ENCODE measurements around the gene APLNR. TPM values are rescaled to one million over a fixed set of nuclear protein-coding genes. Genes with fewer than 3 reads are reported as not detected.

Gene APLNR
- total RNA-seq, 2 experiments from 2014 or later = not detected

- no peak overlapping the region for H3K4me3 Mint-ChIP-seq
- no peaks in the 10 kb centered on the region for H3K4me1 Mint-ChIP-seq (ENCODE audit: low read depth)
- H3K27me3 Mint-ChIP-seq (ENCODE audit: low read depth) = peaks cover 47% of the 10 kb centered on the region
- no peak overlapping the region for H3K27ac Mint-ChIP-seq
- CTCF ChIA-PET = no interaction called here
- no peaks in the 10 kb centered on the region for H3K36me3 Mint-ChIP-seq (ENCODE audit: low read depth)
- intact Hi-C loops (cut with micrococcal nuclease) = no loop called here
- H3K9me3 Mint-ChIP-seq = no peaks in the 10 kb centered on the region
- DNase-seq = no peak
Observed at GRCh38 chr11:57230791-57231538, 6.1 kb downstream of the APLNR start.

- intact Hi-C loops (cut with micrococcal nuclease) = no loop called here
- Mint-ChIP-seq H3K4me3 (no peak overlapping the region), H3K27me3 (ENCODE audit: low read depth) (peaks cover 42% of the 10 kb centered on the region), H3K9me3 (no peaks in the 10 kb centered on the region), H3K36me3 (ENCODE audit: low read depth) (no peaks in the 10 kb centered on the region), H3K27ac (no peak overlapping the region), H3K4me1 (ENCODE audit: low read depth) (no peaks in the 10 kb centered on the region)
- CTCF ChIA-PET = interaction anchor here (0.6 kb wide), 1 partner anchor 20 kb away, joined by 6 read pairs; no protein-coding TSS in a partner anchor
- DNase-seq = no peak
Observed at GRCh38 chr11:57230316-57230715, 6.7 kb downstream of the APLNR start.

- intact Hi-C loops (cut with micrococcal nuclease) = no loop called here
- no peaks in the 10 kb centered on the region for H3K36me3 Mint-ChIP-seq (ENCODE audit: low read depth)
- no peak overlapping the region for H3K27ac Mint-ChIP-seq
- no peaks in the 10 kb centered on the region for H3K9me3 Mint-ChIP-seq
- no peak overlapping the region for H3K4me3 Mint-ChIP-seq
- H3K4me1 Mint-ChIP-seq (ENCODE audit: low read depth) = no peaks in the 10 kb centered on the region
- CTCF ChIA-PET = no interaction called here
- peaks cover 28% of the 10 kb centered on the region for H3K27me3 Mint-ChIP-seq (ENCODE audit: low read depth)
- no peak for DNase-seq
Observed at GRCh38 chr11:57228600-57228999, 8.4 kb downstream of the APLNR start.

DNA sequence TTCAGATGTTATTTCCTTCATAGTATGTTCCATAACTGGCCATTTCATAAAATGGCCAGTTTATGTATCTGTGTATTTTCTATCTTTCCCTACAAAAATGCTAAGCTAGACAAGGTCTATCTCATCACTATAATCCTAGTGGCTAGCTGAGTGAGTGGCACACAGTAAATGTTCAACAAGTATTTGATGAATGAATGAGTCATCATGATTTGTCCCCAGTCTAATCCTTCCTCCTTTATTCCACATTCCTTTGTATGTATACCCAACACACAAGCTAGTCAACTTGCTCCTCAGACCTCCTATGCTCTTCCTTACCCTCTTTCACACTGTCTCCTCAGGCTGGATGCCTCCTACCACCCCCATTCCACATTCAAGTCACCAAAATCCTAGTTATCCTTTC, 12.5 kb downstream of the APLNR start:
- H3K9me3 Mint-ChIP-seq = no peaks in the 10 kb centered on the region
- CTCF ChIA-PET = no interaction called here

DNA sequence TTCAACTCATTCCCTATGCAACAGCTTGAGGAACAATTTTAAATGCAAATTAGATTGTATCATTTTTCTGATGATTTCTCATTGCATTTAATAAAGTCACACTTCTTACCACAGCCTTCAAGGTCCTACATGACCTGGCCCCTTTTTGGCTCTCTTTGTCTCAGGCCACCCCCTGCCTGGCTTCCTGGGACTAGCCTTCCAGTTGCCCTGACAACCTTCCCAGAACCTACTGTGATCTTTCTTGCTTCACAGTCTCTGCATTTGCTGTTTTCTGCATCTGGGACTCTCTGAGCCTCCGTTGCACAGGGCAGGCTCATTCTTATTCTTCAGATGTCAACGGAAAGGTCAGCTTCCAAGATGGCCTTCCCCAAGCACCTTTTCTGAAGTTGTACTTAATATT, 12.9 kb downstream of the APLNR start:
- no peaks in the 10 kb centered on the region for H3K27me3 Mint-ChIP-seq (ENCODE audit: low read depth)
- no peak overlapping the region for H3K27ac Mint-ChIP-seq
- H3K36me3 Mint-ChIP-seq (ENCODE audit: low read depth) = no peaks in the 10 kb centered on the region
- no peaks in the 10 kb centered on the region for H3K4me1 Mint-ChIP-seq (ENCODE audit: low read depth)
- H3K4me3 Mint-ChIP-seq = no peak overlapping the region
- no peak for DNase-seq
- CTCF ChIA-PET = no interaction called here
- intact Hi-C loops (cut with micrococcal nuclease) = no loop called here
- H3K9me3 Mint-ChIP-seq = no peaks in the 10 kb centered on the region

More for the DNA sequence above, 12.5 kb downstream of the APLNR start:
- no peak for DNase-seq
- Mint-ChIP-seq H3K36me3 (ENCODE audit: low read depth) (no peaks in the 10 kb centered on the region), H3K27me3 (ENCODE audit: low read depth) (no peaks in the 10 kb centered on the region), H3K4me3 (no peak overlapping the region), H3K4me1 (ENCODE audit: low read depth) (no peaks in the 10 kb centered on the region), H3K27ac (no peak overlapping the region)
- intact Hi-C loops (cut with micrococcal nuclease) = no loop called here

DNA sequence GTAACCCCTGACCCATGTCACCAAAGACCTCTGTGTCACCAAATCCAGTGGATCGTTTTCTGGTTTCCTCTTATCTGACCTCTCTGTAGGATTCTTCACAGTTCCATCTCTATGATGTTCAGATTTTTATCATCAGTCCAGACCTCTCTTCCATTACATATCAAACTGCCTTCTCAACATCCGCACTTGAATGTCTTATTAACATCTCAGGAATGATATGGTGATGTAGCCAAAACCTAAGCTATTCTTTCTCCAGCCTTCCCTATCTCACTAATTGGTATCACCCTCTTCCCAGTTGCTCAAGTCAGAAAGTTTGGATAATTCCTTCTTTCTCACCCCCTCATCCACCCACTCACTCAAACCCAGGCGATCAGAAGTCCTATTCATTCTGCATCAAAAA, 13.4 kb downstream of the APLNR start:
- intact Hi-C loops (cut with micrococcal nuclease) = no loop called here
- H3K27me3 Mint-ChIP-seq (ENCODE audit: low read depth) = no peaks in the 10 kb centered on the region
- no peaks in the 10 kb centered on the region for H3K9me3 Mint-ChIP-seq
- no peaks in the 10 kb centered on the region for H3K4me1 Mint-ChIP-seq (ENCODE audit: low read depth)
- CTCF ChIA-PET = no interaction called here
- no peaks in the 10 kb centered on the region for H3K36me3 Mint-ChIP-seq (ENCODE audit: low read depth)
- H3K27ac Mint-ChIP-seq = no peak overlapping the region
- H3K4me3 Mint-ChIP-seq = no peak overlapping the region
- no peak for DNase-seq

GRCh38 chr11:57222239-57222638, 14.8 kb downstream of the APLNR start:
- no peaks in the 10 kb centered on the region for H3K4me1 Mint-ChIP-seq (ENCODE audit: low read depth)
- no peaks in the 10 kb centered on the region for H3K9me3 Mint-ChIP-seq
- no peaks in the 10 kb centered on the region for H3K36me3 Mint-ChIP-seq (ENCODE audit: low read depth)
- intact Hi-C loops (cut with micrococcal nuclease) = no loop called here
- H3K27ac Mint-ChIP-seq = no peak overlapping the region
- DNase-seq = no peak
- CTCF ChIA-PET = interaction anchor here (2.6 kb wide), 1 partner anchor 27 kb away, joined by 8 read pairs; no protein-coding TSS in a partner anchor
- no peak overlapping the region for H3K4me3 Mint-ChIP-seq
- H3K27me3 Mint-ChIP-seq (ENCODE audit: low read depth) = peaks cover 3% of the 10 kb centered on the region

DNA sequence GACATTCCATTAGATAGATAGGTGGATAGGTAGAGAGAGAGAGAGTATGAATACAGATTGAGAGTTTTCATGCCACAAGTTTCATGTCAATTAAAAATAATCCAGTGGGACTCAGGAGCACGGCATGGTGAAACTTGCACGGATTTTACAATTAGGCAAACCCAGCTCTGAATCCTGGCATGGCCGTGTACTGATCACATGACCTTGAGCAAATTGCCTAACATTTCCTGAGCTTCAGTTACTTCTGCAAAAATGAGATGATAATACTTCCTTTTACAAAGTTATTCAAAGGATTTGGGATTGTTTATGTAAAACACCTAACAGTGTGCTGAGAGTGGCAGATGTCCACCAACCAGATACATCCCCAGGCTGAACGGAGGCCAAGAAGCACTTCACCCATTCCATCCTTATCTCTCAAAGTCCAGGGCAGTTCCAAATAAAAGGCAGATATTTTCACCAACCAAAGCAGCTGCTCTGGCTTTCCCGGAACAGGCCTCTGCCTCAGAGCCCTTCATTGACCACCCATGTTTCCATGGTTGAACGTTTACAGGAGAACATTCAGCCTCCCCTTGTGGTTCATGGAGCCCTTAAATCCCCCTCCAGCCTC, 17.9 kb downstream of the APLNR start:
- DNase-seq = no peak
- no peaks in the 10 kb centered on the region for H3K9me3 Mint-ChIP-seq
- peaks cover 5% of the 10 kb centered on the region for H3K27me3 Mint-ChIP-seq (ENCODE audit: low read depth)
- H3K4me3 Mint-ChIP-seq = no peak overlapping the region
- no peaks in the 10 kb centered on the region for H3K36me3 Mint-ChIP-seq (ENCODE audit: low read depth)
- H3K4me1 Mint-ChIP-seq (ENCODE audit: low read depth) = no peaks in the 10 kb centered on the region
- H3K27ac Mint-ChIP-seq = no peak overlapping the region
- intact Hi-C loops (cut with micrococcal nuclease) = no loop called here
- CTCF ChIA-PET = no interaction called here

GRCh38 chr11:57217053-57217452, 20.0 kb downstream of the APLNR start:
- no peaks in the 10 kb centered on the region for H3K36me3 Mint-ChIP-seq (ENCODE audit: low read depth)
- no peak overlapping the region for H3K4me3 Mint-ChIP-seq
- intact Hi-C loops (cut with micrococcal nuclease) = no loop called here
- no peaks in the 10 kb centered on the region for H3K9me3 Mint-ChIP-seq
- CTCF ChIA-PET = no interaction called here
- no peak for DNase-seq
- H3K4me1 Mint-ChIP-seq (ENCODE audit: low read depth) = no peaks in the 10 kb centered on the region
- peaks cover 5% of the 10 kb centered on the region for H3K27me3 Mint-ChIP-seq (ENCODE audit: low read depth)
- no peak overlapping the region for H3K27ac Mint-ChIP-seq

GRCh38 chr11:57216463-57216862, 20.6 kb downstream of the APLNR start:
- no peak overlapping the region for H3K4me3 Mint-ChIP-seq
- intact Hi-C loops (cut with micrococcal nuclease) = no loop called here
- H3K27ac Mint-ChIP-seq = no peak overlapping the region
- no peaks in the 10 kb centered on the region for H3K36me3 Mint-ChIP-seq (ENCODE audit: low read depth)
- no peaks in the 10 kb centered on the region for H3K4me1 Mint-ChIP-seq (ENCODE audit: low read depth)
- H3K9me3 Mint-ChIP-seq = no peaks in the 10 kb centered on the region
- peaks cover 5% of the 10 kb centered on the region for H3K27me3 Mint-ChIP-seq (ENCODE audit: low read depth)
- CTCF ChIA-PET = no interaction called here
- DNase-seq = no peak

DNA sequence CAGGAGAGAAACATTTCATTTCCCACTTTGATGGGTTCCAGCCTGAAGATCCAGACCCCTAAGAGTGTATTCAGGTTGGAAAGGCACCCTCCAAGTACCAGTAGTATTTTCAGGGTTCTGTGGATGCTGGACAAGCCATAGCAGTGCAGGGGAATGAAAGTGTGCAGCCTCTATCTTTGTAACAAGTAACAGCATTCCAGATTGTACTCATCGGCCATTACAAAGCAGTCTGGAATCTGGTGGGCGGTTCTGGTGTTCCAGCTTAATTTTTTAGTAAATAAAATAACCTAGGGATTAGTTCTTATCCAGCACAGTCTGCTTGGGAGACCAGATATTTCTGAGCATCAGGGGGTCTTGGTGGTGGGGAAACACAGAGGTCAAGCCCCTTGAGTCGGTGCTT, 22.6 kb downstream of the APLNR start:
- no peaks in the 10 kb centered on the region for H3K4me1 Mint-ChIP-seq (ENCODE audit: low read depth)
- intact Hi-C loops (cut with micrococcal nuclease) = no loop called here
- no peak overlapping the region for H3K27ac Mint-ChIP-seq
- no peak for DNase-seq
- CTCF ChIA-PET = no interaction called here
- no peaks in the 10 kb centered on the region for H3K36me3 Mint-ChIP-seq (ENCODE audit: low read depth)
- no peaks in the 10 kb centered on the region for H3K9me3 Mint-ChIP-seq
- H3K27me3 Mint-ChIP-seq (ENCODE audit: low read depth) = peaks cover 5% of the 10 kb centered on the region
- no peak overlapping the region for H3K4me3 Mint-ChIP-seq

- no peak overlapping the region for H3K27ac Mint-ChIP-seq
- no peak overlapping the region for H3K4me3 Mint-ChIP-seq
- intact Hi-C loops (cut with micrococcal nuclease) = no loop called here
- CTCF ChIA-PET = no interaction called here
- DNase-seq = no peak
- H3K9me3 Mint-ChIP-seq = no peaks in the 10 kb centered on the region
- H3K27me3 Mint-ChIP-seq (ENCODE audit: low read depth) = peaks cover 6% of the 10 kb centered on the region
- no peaks in the 10 kb centered on the region for H3K36me3 Mint-ChIP-seq (ENCODE audit: low read depth)
- no peaks in the 10 kb centered on the region for H3K4me1 Mint-ChIP-seq (ENCODE audit: low read depth)
Observed at GRCh38 chr11:57214098-57214417, 23.0 kb downstream of the APLNR start.

DNA sequence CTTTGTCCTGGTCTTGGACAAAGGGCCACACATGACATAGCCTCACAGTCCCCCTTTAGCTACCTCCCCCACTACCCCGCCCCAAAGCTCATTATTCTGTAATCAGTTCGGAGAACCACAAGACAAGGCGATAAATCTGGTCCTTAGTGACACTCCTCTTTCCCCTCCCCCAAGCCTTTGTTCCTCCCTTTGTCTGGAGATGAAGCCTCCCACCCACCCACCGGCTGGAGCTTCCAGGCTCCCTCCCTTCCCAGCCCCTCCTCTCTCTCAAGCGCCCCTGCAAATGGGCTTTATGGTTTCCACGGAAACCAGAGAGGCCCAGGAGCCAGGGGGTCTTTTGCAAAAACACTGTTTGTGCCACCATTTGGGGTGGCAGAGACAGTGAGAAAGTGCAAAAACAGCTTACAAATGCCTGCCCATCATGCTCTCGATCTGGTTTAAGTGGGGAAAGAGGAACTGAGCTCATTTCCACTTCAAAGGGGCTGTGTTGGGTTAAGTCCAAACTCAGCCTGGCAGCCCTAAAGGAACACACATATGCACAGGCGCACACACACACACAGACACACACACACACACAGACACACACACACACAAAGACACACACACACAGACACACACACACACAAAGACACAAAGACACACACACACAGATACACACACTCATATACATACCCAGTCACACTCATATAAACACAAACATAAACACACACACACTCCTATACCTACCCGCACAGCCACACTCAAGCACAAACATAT, 23.5 kb downstream of the APLNR start:
- H3K4me3 Mint-ChIP-seq = no peak overlapping the region
- H3K36me3 Mint-ChIP-seq (ENCODE audit: low read depth) = no peaks in the 10 kb centered on the region
- no peaks in the 10 kb centered on the region for H3K4me1 Mint-ChIP-seq (ENCODE audit: low read depth)
- no peak for DNase-seq
- intact Hi-C loops (cut with micrococcal nuclease) = no loop called here
- peaks cover 9% of the 10 kb centered on the region for H3K27me3 Mint-ChIP-seq (ENCODE audit: low read depth)
- CTCF ChIA-PET = no interaction called here
- H3K9me3 Mint-ChIP-seq = no peaks in the 10 kb centered on the region
- no peak overlapping the region for H3K27ac Mint-ChIP-seq

Measured in activated naive CD4-positive, alpha-beta T cell treated with anti-CD3 and anti-CD28 coated beads for 36 hours (primary cell).